Activated naive CD4-positive, alpha-beta T cell treated with anti-CD3 and anti-CD28 coated beads for 36 hours (primary cell): ENCODE measurements around the gene PLEKHM3. TPM values are rescaled to one million over a fixed set of nuclear protein-coding genes. Genes with fewer than 3 reads are reported as not detected.

Experiments
- CTCF ChIA-PET: fragments of 350-600 bp; sonication (Branson Sonifier 250); formaldehyde crosslinking; loops from one replicate; lab custom pipeline; 2021; ENCODE audit warnings: antibody characterized with exemption; lab: Charles Lee
- DNase-seq: peaks from one replicate; pipeline ENCODE4 v3.0.0-alpha.2; 2020
- H3K27ac Mint-ChIP-seq: one replicate; pipeline ENCODE4 v1.8.0; 2021; ENCODE audit warnings: mild to moderate bottlenecking, mixed read lengths
- H3K27me3 Mint-ChIP-seq: one replicate; pipeline ENCODE4 v1.8.0; 2021; ENCODE audit warnings: low read depth, mixed read lengths
- H3K36me3 Mint-ChIP-seq: one replicate; pipeline ENCODE4 v1.8.0; 2021; ENCODE audit warnings: low read depth, mixed read lengths
- H3K4me1 Mint-ChIP-seq: one replicate; pipeline ENCODE4 v1.8.0; 2021; ENCODE audit warnings: low read depth, mixed read lengths
- H3K4me3 Mint-ChIP-seq: one replicate; pipeline ENCODE4 v1.8.0; 2021; ENCODE audit warnings: mild to moderate bottlenecking, moderate library complexity, mixed read lengths
- H3K9me3 Mint-ChIP-seq: one replicate; pipeline ENCODE4 v1.8.0; 2021; ENCODE audit warnings: mixed read lengths
- intact Hi-C: fragments of 100-400 bp; cut with micrococcal nuclease; formaldehyde crosslinking; loops from one replicate; pipeline ENCODE4 v1.15.1; 2023
- total RNA-seq, 2 experiments: library from RNA; stranded (reverse); gene quantifications; one replicate each; pipeline ENCODE4 v1.2.3, GENCODE V29; 2021

Gene PLEKHM3, protein sequence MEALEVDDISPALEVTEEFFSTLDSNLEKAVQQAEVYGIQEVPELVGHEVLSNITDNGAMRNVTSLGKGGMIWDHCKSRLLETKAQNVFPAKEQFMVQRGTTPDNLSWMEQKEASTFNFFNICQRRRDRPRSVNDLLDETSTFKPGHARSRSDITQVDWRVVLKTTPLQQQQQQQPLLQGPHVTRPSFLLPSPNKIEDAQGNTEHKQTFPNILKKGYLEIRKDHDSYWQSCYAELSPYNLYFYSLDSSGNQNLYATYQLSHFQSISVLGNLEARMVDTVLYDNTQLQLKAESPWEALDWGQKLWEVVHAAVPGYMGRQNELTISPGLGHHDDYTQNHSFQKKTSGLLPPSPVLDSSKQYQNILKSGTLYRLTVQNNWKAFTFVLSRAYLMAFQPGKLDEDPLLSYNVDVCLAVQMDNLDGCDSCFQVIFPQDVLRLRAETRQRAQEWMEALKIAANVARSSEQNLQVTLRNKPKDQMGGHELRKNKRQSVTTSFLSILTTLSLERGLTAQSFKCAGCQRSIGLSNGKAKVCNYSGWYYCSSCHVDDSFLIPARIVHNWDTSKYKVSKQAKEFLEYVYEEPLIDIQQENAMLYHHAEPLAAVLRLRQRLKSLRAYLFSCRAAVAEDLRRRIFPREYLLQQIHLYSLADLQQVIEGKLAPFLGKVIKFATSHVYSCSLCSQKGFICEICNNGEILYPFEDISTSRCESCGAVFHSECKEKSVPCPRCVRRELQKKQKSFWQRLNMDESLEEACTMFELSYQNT
- 1 to 10 TPM; 6.5 to 7.0 TPM for total RNA-seq

DNA sequence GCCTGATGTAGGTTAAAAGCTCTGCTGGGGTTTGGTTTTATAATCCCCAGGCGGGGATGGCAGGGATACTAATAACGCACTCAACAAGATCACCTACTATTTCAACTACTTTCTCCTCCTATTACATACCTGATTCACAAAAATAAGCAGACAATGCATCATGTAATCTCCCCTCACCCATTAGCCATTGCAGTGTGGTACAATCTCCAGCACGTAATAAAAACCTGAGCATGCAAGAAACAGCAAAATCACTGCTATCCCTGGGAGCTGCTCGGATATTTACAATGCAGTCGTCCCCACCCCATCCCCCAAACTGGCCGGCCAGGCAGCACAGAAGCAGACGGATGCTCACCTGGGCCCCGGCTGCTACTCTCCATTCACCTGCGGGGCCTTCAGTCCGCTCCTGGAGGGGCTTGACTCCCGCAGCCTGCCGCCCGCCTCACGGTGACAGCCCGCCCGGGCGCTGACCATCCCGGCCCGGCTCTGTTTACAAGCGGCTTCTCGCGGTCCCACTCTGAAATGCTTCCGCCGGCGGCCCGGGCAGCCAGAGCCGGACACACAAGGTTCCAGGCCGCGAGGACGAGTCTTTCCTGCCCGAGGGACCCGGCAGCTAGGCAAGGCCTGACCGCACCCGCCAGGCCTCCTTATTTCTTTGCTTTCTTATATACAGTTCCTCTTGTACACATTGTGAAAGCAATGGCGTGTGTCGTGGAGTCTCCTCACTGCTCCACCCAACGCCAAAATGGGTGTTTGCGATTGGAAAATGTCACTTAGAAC is at the start of gene PLEKHM3:
PLEKHM3 (minus strand) TSS at position 491 of the 777 bp plus-strand sequence. CDS start 23,888 bp downstream, outside the sequence.
- Mint-ChIP-seq H3K36me3 (no peaks in the 10 kb centered on the region), H3K4me1 (peaks cover 14% of the 10 kb centered on the region), H3K27me3 (no peaks in the 10 kb centered on the region), H3K4me3 (peak within 1 kb of the TSS; percentile 93), H3K27ac (peak within 1 kb of the TSS; percentile 88), H3K9me3 (peaks cover 2% of the 10 kb centered on the region)
- intact Hi-C loops, result loop anchor here (1.0 to 10.0 kb wide), 6 partner anchors 230 to 860 kb away; partner anchors contain the start of genes CCNYL1, CREB1, FZD5 and IDH1
- peak; percentile 81 for DNase-seq
- CTCF ChIA-PET, result interaction anchor here (1.2 to 2.1 kb wide), 5 partner anchors 13 to 279 kb away, joined by 3 to 12 read pairs (median 6); partner anchors contain the start of gene FZD5

DNA sequence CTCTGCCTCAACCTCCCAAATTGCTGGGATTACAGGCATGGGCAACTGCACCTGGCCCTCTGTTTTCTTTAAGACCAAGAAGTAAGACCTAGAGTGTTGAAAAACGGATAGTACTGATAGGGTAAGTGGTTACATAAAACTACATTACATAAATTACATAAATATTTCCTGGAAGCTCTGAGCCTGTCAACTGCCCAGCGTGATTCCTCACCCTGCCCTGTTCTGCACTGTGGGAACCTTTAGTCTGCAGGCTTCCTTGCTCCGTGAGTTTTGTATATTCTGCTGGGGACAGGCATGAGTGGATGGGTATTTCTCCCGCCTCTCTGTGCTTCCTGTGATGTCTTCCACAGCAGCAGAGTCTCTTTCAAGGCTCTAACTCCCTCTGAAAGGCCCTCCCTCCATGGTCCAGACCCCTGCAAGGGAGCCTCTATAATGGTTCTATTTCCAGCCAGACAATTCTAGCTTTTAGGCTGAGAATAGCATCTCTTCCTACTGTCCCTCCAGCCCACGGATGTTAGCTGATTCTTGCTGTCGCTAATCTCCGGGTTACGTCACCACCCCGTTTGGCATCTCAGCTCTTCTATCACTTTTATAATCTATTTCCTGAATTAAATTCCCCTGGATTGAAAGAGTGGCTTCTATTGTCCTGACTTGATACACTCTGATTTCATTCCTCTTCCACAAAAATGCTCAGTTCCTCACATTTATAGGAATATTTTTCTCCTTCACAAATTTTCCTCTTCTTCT is 49.5 kb upstream of the PLEKHM3 start:
- DNase-seq, result no peak
- intact Hi-C loops, result no loop called here
- Mint-ChIP-seq H3K4me1 (no peaks in the 10 kb centered on the region), H3K9me3 (no peaks in the 10 kb centered on the region), H3K36me3 (no peaks in the 10 kb centered on the region), H3K27ac (no peak overlapping the region), H3K27me3 (peaks cover 14% of the 10 kb centered on the region), H3K4me3 (no peak overlapping the region)
- CTCF ChIA-PET, result interaction anchor here (1.2 to 2.2 kb wide), 2 partner anchors 30 to 34 kb away, joined by 3 to 7 read pairs; no protein-coding TSS in a partner anchor

DNA sequence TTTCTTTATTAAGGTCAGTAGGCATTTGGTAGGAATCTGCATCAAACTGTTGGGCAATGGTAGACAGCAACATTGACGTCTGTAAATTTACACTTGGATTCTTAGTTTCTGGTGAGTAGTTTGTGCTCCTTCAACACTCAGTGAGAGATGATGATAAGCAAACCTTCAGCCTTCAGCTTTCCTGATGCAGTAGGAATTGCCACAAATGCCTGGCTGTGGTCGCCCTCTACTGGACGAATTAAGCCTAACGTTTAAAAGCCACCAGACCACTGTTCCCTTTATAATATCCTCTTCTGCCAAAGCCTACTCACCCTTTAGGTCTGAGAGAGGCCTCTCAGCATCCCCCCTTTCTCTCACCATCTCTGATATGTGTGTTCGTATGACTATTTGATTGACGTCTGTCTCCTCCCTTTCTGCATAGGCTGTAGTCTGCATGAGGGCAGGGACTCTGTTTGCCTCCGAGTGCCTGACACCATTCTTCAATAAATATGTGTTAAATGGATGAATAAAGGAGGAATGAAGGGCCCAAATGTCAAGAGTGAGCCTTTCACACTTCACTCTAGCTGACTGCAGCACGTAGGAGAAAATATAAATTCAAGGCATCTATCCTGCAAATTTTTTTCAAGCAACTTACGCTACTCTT is 47.0 kb upstream of the PLEKHM3 start:
- Mint-ChIP-seq H3K4me3 (no peak overlapping the region), H3K36me3 (no peaks in the 10 kb centered on the region), H3K27me3 (peaks cover under 1% of the 10 kb centered on the region), H3K4me1 (no peaks in the 10 kb centered on the region), H3K27ac (no peak overlapping the region), H3K9me3 (no peaks in the 10 kb centered on the region)
- CTCF ChIA-PET, result interaction anchor here (0.6 to 2.8 kb wide), 7 partner anchors 13 to 443 kb away, joined by 3 to 12 read pairs (median 5); no protein-coding TSS in a partner anchor
- DNase-seq, result peak; percentile 76
- intact Hi-C loops, result loop anchor here (1.0 kb wide), 3 partner anchors 99 to 445 kb away; no protein-coding TSS in a partner anchor

DNA sequence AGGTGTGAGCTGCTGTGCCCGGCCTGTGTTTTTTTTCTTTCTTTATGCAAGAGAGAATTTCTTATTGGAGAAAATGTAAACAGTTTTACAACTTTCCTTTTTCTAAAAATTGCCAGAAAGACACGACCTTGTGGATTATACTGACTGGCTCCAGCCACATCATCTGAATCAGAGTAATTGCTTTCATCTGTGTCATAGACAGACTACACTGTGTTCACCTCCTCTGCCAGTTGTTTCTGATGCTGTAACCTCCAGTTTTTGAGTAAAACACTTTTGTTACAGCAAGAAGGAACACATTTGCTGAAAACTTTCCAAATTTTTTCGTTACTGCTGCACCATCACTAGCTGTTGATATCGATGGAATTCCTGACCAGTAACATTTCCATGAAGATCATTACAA is 43.9 kb upstream of the PLEKHM3 start:
- Mint-ChIP-seq H3K36me3 (no peaks in the 10 kb centered on the region), H3K27me3 (no peaks in the 10 kb centered on the region), H3K27ac (no peak overlapping the region), H3K4me3 (no peak overlapping the region), H3K9me3 (no peaks in the 10 kb centered on the region), H3K4me1 (no peaks in the 10 kb centered on the region)
- intact Hi-C loops, result no loop called here
- CTCF ChIA-PET, result interaction anchor here (0.6 to 1.0 kb wide), 5 partner anchors 29 to 1381 kb away, joined by 3 to 6 read pairs (median 3); no protein-coding TSS in a partner anchor
- DNase-seq, result no peak

DNA sequence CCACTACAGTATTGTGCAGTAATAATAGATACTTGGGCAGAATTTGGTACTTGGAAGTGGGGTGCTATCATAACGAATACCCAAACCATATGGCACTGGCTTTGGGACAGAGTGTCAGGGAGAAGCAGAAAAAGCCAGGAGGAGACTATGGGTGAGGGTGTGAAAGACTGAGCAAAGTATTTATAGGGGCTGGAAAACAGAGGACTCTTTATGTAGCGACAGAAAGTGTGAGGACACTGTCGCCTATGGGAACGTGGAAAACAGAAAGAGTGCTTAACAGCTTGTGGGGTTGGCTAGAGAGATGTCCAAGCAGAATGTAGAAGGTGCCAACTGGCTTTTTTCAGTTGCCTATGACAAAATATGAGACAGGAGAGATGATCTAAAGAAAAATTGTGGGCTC is 40.7 kb upstream of the PLEKHM3 start:
- H3K4me3 Mint-ChIP-seq, result no peak overlapping the region
- H3K27ac Mint-ChIP-seq, result no peak overlapping the region
- no peaks in the 10 kb centered on the region for H3K36me3 Mint-ChIP-seq
- peaks cover 3% of the 10 kb centered on the region for H3K27me3 Mint-ChIP-seq
- CTCF ChIA-PET, result interaction anchor here (0.5 to 0.6 kb wide), 2 partner anchors 26 to 287 kb away, joined by 3 read pairs; no protein-coding TSS in a partner anchor
- no peaks in the 10 kb centered on the region for H3K9me3 Mint-ChIP-seq
- no peaks in the 10 kb centered on the region for H3K4me1 Mint-ChIP-seq
- intact Hi-C loops, result no loop called here
- no peak for DNase-seq

DNA sequence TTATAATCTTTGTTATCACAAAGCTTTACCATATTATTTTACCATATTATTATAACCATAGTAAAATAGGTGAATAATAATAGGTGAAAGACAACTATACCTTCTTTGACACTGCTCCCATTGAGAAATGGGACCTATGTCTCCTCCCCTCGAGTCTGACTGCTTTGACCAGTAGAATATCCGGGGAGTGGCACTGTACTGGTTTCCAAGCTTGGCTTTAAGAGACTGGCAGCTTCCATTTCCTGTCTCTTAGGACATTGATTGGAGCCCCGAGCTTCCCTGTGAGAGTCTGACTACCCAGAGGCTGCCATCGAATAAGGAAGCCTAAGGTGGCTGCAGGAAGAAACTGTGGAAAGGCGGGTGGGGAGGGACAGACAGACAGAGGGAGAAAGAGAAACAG is 40.1 kb upstream of the PLEKHM3 start:
- intact Hi-C loops, result no loop called here

DNA sequence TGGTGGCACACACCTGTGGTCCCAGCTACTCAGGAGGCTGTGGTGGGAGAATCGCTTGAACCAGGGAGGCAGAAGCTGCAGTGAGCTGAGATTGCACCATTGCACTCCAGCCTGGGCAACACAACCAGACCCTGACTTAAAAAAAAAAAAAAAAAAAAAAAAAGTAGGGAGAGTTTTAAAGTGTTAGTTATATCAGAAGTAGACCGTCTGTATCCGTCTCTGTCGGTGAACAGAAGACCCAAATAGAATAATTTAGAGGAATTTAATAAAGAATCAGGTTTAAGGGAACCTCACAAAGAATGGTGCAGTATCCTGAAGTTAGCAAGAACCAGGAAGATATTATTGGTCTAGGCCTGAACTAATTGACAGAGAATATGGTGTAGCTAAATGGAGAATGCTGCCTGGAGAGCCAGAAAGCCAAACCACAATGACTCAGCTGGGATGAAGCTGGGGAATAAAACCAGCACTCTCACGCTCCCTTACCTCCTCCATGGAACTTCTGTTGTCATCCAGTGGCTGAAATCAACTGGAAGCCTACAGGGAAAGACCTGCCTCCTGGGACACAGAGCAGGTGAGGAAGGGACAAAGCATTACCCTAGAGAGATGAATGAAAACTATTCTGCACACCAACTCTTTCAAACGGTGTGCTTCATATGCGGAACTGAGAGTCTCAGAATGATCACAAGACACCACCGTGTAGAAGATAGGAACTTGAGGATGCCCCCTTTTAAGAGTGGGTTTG is 39.1 kb upstream of the PLEKHM3 start:
- CTCF ChIA-PET, result interaction anchor here (0.7 to 1.0 kb wide), 2 partner anchors 167 to 318 kb away, joined by 3 read pairs; no protein-coding TSS in a partner anchor

More for the DNA sequence above, 40.1 kb upstream of the PLEKHM3 start:
- no peaks in the 10 kb centered on the region for H3K4me1 Mint-ChIP-seq
- no peaks in the 10 kb centered on the region for H3K9me3 Mint-ChIP-seq
- peaks cover 3% of the 10 kb centered on the region for H3K27me3 Mint-ChIP-seq
- CTCF ChIA-PET, result interaction anchor here (0.5 to 0.6 kb wide), 2 partner anchors 25 to 286 kb away, joined by 3 read pairs; no protein-coding TSS in a partner anchor
- no peak overlapping the region for H3K4me3 Mint-ChIP-seq
- DNase-seq, result no peak
- no peak overlapping the region for H3K27ac Mint-ChIP-seq
- H3K36me3 Mint-ChIP-seq, result no peaks in the 10 kb centered on the region

DNA sequence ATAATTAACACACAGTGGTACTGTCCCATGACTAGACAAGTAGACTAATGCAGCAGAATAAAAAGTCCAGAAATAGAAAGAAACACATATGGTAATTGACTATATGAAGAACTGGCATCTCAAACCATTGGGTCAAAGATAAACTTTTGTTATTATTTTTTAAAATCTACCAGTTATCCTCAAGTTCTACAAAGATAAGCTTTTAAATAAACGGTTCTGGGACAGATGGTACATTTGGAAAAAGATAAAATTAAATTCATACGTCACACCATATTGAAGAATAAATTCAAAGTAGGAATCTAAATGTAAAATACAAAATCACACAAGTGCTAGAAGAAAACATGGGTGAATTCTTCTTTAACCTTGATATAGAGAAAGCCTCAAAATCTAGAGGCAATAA is 37.6 kb upstream of the PLEKHM3 start:
- no peaks in the 10 kb centered on the region for H3K4me1 Mint-ChIP-seq
- H3K9me3 Mint-ChIP-seq, result no peaks in the 10 kb centered on the region
- no peak overlapping the region for H3K27ac Mint-ChIP-seq
- DNase-seq, result no peak
- H3K4me3 Mint-ChIP-seq, result no peak overlapping the region
- H3K36me3 Mint-ChIP-seq, result no peaks in the 10 kb centered on the region
- intact Hi-C loops, result loop anchor here (1.0 kb wide), 1 partner anchor 317 kb away; no protein-coding TSS in a partner anchor
- H3K27me3 Mint-ChIP-seq, result peaks cover 3% of the 10 kb centered on the region
- CTCF ChIA-PET, result interaction anchor here (1.0 kb wide), 1 partner anchor 317 kb away, joined by 3 read pairs; no protein-coding TSS in a partner anchor

More for the DNA sequence above, 39.1 kb upstream of the PLEKHM3 start:
- Mint-ChIP-seq H3K27ac (no peak overlapping the region), H3K4me3 (no peak overlapping the region), H3K36me3 (no peaks in the 10 kb centered on the region), H3K4me1 (no peaks in the 10 kb centered on the region), H3K9me3 (no peaks in the 10 kb centered on the region), H3K27me3 (peaks cover 3% of the 10 kb centered on the region)
- no peak for DNase-seq
- intact Hi-C loops, result no loop called here

DNA sequence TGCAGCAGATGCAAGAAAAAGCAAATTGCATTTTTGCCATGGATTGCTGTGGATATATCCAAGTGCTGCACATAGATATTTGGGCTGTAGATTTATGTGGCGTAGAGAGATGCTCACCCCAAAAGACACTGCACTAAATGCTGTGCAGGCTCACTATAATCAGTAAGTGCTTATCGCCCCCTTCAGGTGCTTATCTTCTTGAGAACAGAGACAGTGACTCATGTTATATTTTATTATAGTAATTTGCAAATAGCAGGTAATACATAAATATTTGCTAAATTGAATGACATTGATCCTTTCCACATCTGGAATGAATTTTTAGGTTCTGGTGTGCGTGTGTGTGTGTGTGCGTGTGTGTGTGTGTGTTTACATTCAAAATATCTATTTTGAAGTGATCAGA is 36.8 kb upstream of the PLEKHM3 start:
- intact Hi-C loops, result loop anchor here (1.0 kb wide), 1 partner anchor 316 kb away; no protein-coding TSS in a partner anchor
- no peak overlapping the region for H3K27ac Mint-ChIP-seq
- no peaks in the 10 kb centered on the region for H3K9me3 Mint-ChIP-seq
- DNase-seq, result peak; percentile 26
- CTCF ChIA-PET, result no interaction called here
- H3K36me3 Mint-ChIP-seq, result no peaks in the 10 kb centered on the region
- H3K27me3 Mint-ChIP-seq, result peaks cover 3% of the 10 kb centered on the region
- H3K4me3 Mint-ChIP-seq, result no peak overlapping the region
- no peaks in the 10 kb centered on the region for H3K4me1 Mint-ChIP-seq

DNA sequence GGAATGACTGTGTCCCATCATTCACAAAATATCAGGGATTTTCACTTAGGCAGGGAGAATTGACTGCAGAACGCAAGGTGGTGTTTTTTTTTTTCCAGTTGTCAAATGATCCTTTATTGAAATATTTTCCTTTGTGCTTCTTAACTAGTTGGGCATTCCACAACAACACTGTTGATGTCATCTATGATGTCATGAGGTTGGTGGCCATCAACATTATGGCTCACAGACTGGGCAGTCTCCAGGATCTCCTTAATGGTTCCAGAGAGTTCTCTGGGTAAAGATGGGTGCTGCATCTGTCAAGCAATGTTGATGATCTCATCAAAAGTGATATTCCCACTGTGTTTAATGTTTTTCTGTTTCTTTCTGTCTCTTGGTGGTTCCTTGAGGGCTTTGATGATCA is 31.8 kb upstream of the PLEKHM3 start:
- Mint-ChIP-seq H3K36me3 (no peaks in the 10 kb centered on the region), H3K9me3 (no peaks in the 10 kb centered on the region), H3K4me3 (no peak overlapping the region), H3K27me3 (peaks cover 3% of the 10 kb centered on the region), H3K27ac (no peak overlapping the region), H3K4me1 (no peaks in the 10 kb centered on the region)
- DNase-seq, result no peak
- CTCF ChIA-PET, result no interaction called here
- intact Hi-C loops, result no loop called here
